SK-N-SH treated with all-trans-retinoic acid at 6 μM for 48 hours (cell line): ENCODE results near the gene SLC29A3.

Experiments used
- ARNTL ChIP-seq: fragments of 450-650 bp; formaldehyde crosslinking; IDR thresholded peaks from 2 replicates; pipeline ENCODE4 v1.5.0; 2020; ENCODE audit warnings: low read depth, mild to moderate bottlenecking, moderate library complexity, borderline replicate concordance
- CREB5 ChIP-seq: fragments of 250-450 bp; sonication (Bioruptor Pico); IDR thresholded peaks from 2 replicates; pipeline ENCODE4 v1.5.1; 2020; ENCODE audit warnings: low read depth, mild to moderate bottlenecking, moderate library complexity
- CSDC2 ChIP-seq: fragments of 250-450 bp; sonication (Bioruptor Pico); IDR thresholded peaks from 2 replicates; pipeline ENCODE4 v1.5.0; 2020; ENCODE audit warnings: mild to moderate bottlenecking, moderate library complexity
- PPARA ChIP-seq: fragments of 250-450 bp; sonication (Bioruptor Pico); IDR thresholded peaks from 2 replicates; pipeline ENCODE4 v1.5.0; 2020; ENCODE audit warnings: mild to moderate bottlenecking, borderline replicate concordance
- RARB ChIP-seq: fragments of 250-450 bp; sonication (Bioruptor Pico); IDR thresholded peaks from 2 replicates; pipeline ENCODE4 v1.8.0; 2021; ENCODE audit warnings: mild to moderate bottlenecking, moderate library complexity
- SNAI2 ChIP-seq: fragments of 250-450 bp; sonication (Bioruptor Pico); IDR thresholded peaks from 2 replicates; pipeline ENCODE4 v1.5.0; 2020; ENCODE audit warnings: mild to moderate bottlenecking, moderate library complexity
- ZC3H10 ChIP-seq: fragments of 250-450 bp; sonication (Bioruptor Pico); IDR thresholded peaks from 2 replicates; pipeline ENCODE4 v1.5.1; 2021; ENCODE audit warnings: mild to moderate bottlenecking, moderate library complexity
- ZNF565 ChIP-seq: fragments of 450-650 bp; formaldehyde crosslinking; conservative IDR thresholded peaks from 2 replicates; pipeline ENCODE4 v1.5.0; 2020; ENCODE audit warnings: low read depth, mild to moderate bottlenecking, moderate library complexity
- ZNF8 ChIP-seq: fragments of 450-650 bp; formaldehyde crosslinking; IDR thresholded peaks from 2 replicates; pipeline ENCODE4 v1.5.0; 2020; ENCODE audit warnings: mild to moderate bottlenecking, moderate library complexity
- TF ChIP-seq, protein P1 (sequence below): fragments of 250-450 bp; sonication (Bioruptor Pico); IDR thresholded peaks from 2 replicates; pipeline ENCODE4 v1.5.0; 2020; ENCODE audit warnings: mild to moderate bottlenecking, moderate library complexity

- TF ChIP-seq PPARA (CRISPR knock-in tag) = no peak
- TF ChIP-seq ZNF8 (CRISPR knock-in tag) = no peak
- no peak for TF ChIP-seq ARNTL (CRISPR knock-in tag)
- TF ChIP-seq, protein P1, sequence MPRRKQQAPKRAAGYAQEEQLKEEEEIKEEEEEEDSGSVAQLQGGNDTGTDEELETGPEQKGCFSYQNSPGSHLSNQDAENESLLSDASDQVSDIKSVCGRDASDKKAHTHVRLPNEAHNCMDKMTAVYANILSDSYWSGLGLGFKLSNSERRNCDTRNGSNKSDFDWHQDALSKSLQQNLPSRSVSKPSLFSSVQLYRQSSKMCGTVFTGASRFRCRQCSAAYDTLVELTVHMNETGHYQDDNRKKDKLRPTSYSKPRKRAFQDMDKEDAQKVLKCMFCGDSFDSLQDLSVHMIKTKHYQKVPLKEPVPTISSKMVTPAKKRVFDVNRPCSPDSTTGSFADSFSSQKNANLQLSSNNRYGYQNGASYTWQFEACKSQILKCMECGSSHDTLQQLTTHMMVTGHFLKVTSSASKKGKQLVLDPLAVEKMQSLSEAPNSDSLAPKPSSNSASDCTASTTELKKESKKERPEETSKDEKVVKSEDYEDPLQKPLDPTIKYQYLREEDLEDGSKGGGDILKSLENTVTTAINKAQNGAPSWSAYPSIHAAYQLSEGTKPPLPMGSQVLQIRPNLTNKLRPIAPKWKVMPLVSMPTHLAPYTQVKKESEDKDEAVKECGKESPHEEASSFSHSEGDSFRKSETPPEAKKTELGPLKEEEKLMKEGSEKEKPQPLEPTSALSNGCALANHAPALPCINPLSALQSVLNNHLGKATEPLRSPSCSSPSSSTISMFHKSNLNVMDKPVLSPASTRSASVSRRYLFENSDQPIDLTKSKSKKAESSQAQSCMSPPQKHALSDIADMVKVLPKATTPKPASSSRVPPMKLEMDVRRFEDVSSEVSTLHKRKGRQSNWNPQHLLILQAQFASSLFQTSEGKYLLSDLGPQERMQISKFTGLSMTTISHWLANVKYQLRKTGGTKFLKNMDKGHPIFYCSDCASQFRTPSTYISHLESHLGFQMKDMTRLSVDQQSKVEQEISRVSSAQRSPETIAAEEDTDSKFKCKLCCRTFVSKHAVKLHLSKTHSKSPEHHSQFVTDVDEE (CRISPR knock-in tag) = no peak
- TF ChIP-seq ZNF565 (CRISPR knock-in tag) = no peak
- no peak for TF ChIP-seq SNAI2 (CRISPR knock-in tag)
- no peak for TF ChIP-seq ZC3H10
- TF ChIP-seq CREB5 (CRISPR knock-in tag) = no peak
- TF ChIP-seq RARB (CRISPR knock-in tag) = no peak
- TF ChIP-seq CSDC2 (CRISPR knock-in tag) = no peak
These were observed 55.6 kb downstream of the SLC29A3 start for GRCh38 chr10:71374481-71375233.
